GM19238 (cell line): Measurements from ENCODE around the gene LASP1.

Experiments
- DNase-seq: peaks from one replicate; pipeline ENCODE4 v3.0.0; 2011; ENCODE audit warnings: low spot score; ENCODE audit not compliant: insufficient read length

LASP1 gene

GRCh38 chr17:38885728-38886642 is 16.1 kb downstream of the LASP1 start:
- DNase-seq: no peak

- DNase-seq: no peak
Measured at GRCh38 chr17:38886643-38887010, 16.8 kb downstream of the LASP1 start.

GRCh38 chr17:38888842-38889241 is 19.0 kb downstream of the LASP1 start:
- DNase-seq: no peak

GRCh38 chr17:38889745-38890409 is 20.0 kb downstream of the LASP1 start:
- no peak for DNase-seq

GRCh38 chr17:38890410-38890746 is 20.5 kb downstream of the LASP1 start:
- no peak for DNase-seq

GRCh38 chr17:38891441-38891840 is 21.6 kb downstream of the LASP1 start:
- no peak for DNase-seq

- no peak for DNase-seq
Measured at GRCh38 chr17:38892083-38892482, 22.2 kb downstream of the LASP1 start.

- DNase-seq: no peak
Measured at GRCh38 chr17:38892620-38893019, 22.8 kb downstream of the LASP1 start.

- DNase-seq: no peak
Measured at GRCh38 chr17:38893113-38893512, 23.3 kb downstream of the LASP1 start.

GRCh38 chr17:38893607-38894006 is 23.7 kb downstream of the LASP1 start:
- no peak for DNase-seq

- DNase-seq: no peak
Measured at GRCh38 chr17:38894276-38894675, 24.4 kb downstream of the LASP1 start.

- DNase-seq: no peak
Measured at GRCh38 chr17:38896346-38896954, 26.6 kb downstream of the LASP1 start.

- DNase-seq: no peak
Measured at GRCh38 chr17:38897176-38897575, 27.3 kb downstream of the LASP1 start.

GRCh38 chr17:38897671-38898290 is 27.9 kb downstream of the LASP1 start:
- no peak for DNase-seq

GRCh38 chr17:38898291-38898679 is 28.4 kb downstream of the LASP1 start:
- peak; percentile 30 for DNase-seq

- DNase-seq: peak; percentile 97
Measured at GRCh38 chr17:38898812-38899348, 29.0 kb downstream of the LASP1 start.

- no peak for DNase-seq
Measured at GRCh38 chr17:38899421-38899820, 29.6 kb downstream of the LASP1 start.

- DNase-seq: no peak
Measured at GRCh38 chr17:38900978-38901656, 31.3 kb downstream of the LASP1 start.

- DNase-seq: no peak
Measured at GRCh38 chr17:38903404-38903803, 33.5 kb downstream of the LASP1 start.

GRCh38 chr17:38904892-38905291 is 35.0 kb downstream of the LASP1 start:
- DNase-seq: no peak

- DNase-seq: no peak
Measured at GRCh38 chr17:38905375-38905774, 35.5 kb downstream of the LASP1 start.
